GM12878 (cell line): ENCODE results near the gene VMAC. TPM values are rescaled to one million over a fixed set of nuclear protein-coding genes. Genes with fewer than 3 reads are reported as not detected.

Source experiments
- ATAC-seq: fragments of 200-7000 bp; cut with Tn5 transposase; 3 replicates; pipeline ENCODE4 v1.9.1; 2020; ENCODE audit warnings: mild to moderate bottlenecking, moderate library complexity
- BruUV-seq: library from RNA; stranded (reverse); fragments of 400-500 nt; replicated peaks from 2 replicates; lab custom pipeline; 2021; lab: Mats Ljungman, UMichigan
- CTCF ChIA-PET: fragments of 300-600 bp; sonication (Branson Sonifier 250); formaldehyde crosslinking; extraction: SDS; loops from one replicate; lab custom pipeline; 2021; ENCODE audit warnings: inconsistent platforms; lab: Yijun Ruan, JAX
- POLR2A ChIA-PET: fragments of 350-600 bp; formaldehyde crosslinking; extraction: SDS; loops from one replicate; lab custom pipeline; 2021; ENCODE audit warnings: inconsistent platforms; lab: Charles Lee
- RAD21 ChIA-PET: fragments of 300-600 bp; sonication (Branson Sonifier 250); formaldehyde crosslinking; loops from one replicate; lab custom pipeline; 2023; ENCODE audit warnings: antibody characterized with exemption; ENCODE audit not compliant: unreplicated experiment; lab: Charles Lee
- SMC1A ChIA-PET: fragments of 300-600 bp; sonication (Branson Sonifier 250); formaldehyde crosslinking; loops from one replicate; lab custom pipeline; 2023; ENCODE audit not compliant: unreplicated experiment, uncharacterized antibody; lab: Charles Lee
- DNase-seq: peaks from one replicate; pipeline ENCODE4 v3.0.0-alpha.2; 2011; ENCODE audit warnings: low read depth, low spot score
- FAIRE-seq: peaks from 3 replicates; lab custom pipeline; 2011; peaks lifted over from hg19 to GRCh38; lab: Jason Lieb, UNC
- H2AFZ ChIP-seq: 2 replicates; pipeline ENCODE4 v1.6.0; 2011; ENCODE audit warnings: low read depth, low read length, control low read depth; ENCODE audit not compliant: control insufficient read depth
- H3K27ac ChIP-seq: 2 replicates; pipeline ENCODE4 v1.5.1; 2011; ENCODE audit warnings: control low read depth; ENCODE audit not compliant: control insufficient read depth, insufficient read depth
- H3K27me3 ChIP-seq, 2 experiments: replicated peaks in 1 of 2; 2 replicates each; pipeline versions ENCODE4 v1.6.0 to v1.6.1; 2011; ENCODE audit warnings: low read length in 1 of 2; ENCODE audit not compliant: control insufficient read depth in 2 of 2, insufficient read depth in 2 of 2
- H3K36me3 ChIP-seq, 2 experiments: 2 replicates each; pipeline ENCODE4 v1.5.1; 2011; ENCODE audit warnings: low read length in 1 of 2; ENCODE audit not compliant: control insufficient read depth in 2 of 2, insufficient read depth in 2 of 2
- H3K4me1 ChIP-seq: 2 replicates; pipeline ENCODE4 v1.6.1; 2011; ENCODE audit warnings: mild to moderate bottlenecking, low read length, moderate library complexity, mixed read lengths; ENCODE audit not compliant: control insufficient read depth, insufficient read depth
- H3K4me2 ChIP-seq: 2 replicates; pipeline ENCODE4 v1.6.0; 2011; ENCODE audit warnings: control low read depth; ENCODE audit not compliant: control insufficient read depth, insufficient read depth
- H3K4me3 ChIP-seq: fragments of 200-600 bp; sonication (generic); 2 replicates; pipeline ENCODE4 v1.5.1; 2016
- H3K79me2 ChIP-seq: 2 replicates; pipeline ENCODE4 v1.6.0; 2011; ENCODE audit warnings: low read length; ENCODE audit not compliant: control insufficient read depth, insufficient read depth
- H3K9ac ChIP-seq: 2 replicates; pipeline ENCODE4 v1.8.0; 2011; ENCODE audit warnings: low read length, control low read depth, mixed read lengths; ENCODE audit not compliant: control insufficient read depth, insufficient read depth
- H3K9me3 ChIP-seq: replicated peaks from 3 replicates; pipeline ENCODE4 v1.5.1; 2011; ENCODE audit warnings: mild to moderate bottlenecking, low read length; ENCODE audit not compliant: control insufficient read depth, insufficient read depth
- H4K20me1 ChIP-seq: 2 replicates; pipeline ENCODE4 v1.6.0; 2011; ENCODE audit not compliant: control insufficient read depth, insufficient read depth
- CEBPB ChIP-seq, 2 experiments: fragments of 150-350 bp in 1 of 2; IDR thresholded peaks; 2 replicates each; pipeline ENCODE4 v1.6.1; 2012 to 2014; ENCODE audit warnings: low read depth in 2 of 2, low read length in 2 of 2, borderline replicate concordance in 1 of 2, inconsistent platforms in 1 of 2
- FOXK2 ChIP-seq: fragments of 450-650 bp; IDR thresholded peaks from 2 replicates; pipeline ENCODE4 v1.6.1; 2017; ENCODE audit warnings: mild to moderate bottlenecking, moderate library complexity
- HSF1 ChIP-seq: fragments of 150-350 bp; IDR thresholded peaks from 2 replicates; pipeline ENCODE4 v1.6.1; 2014; ENCODE audit warnings: mild to moderate bottlenecking, low read depth, low read length
- MTA2 ChIP-seq: fragments of 450-650 bp; IDR thresholded peaks from 2 replicates; pipeline ENCODE4 v1.6.1; 2016; ENCODE audit warnings: low read depth, mild to moderate bottlenecking, moderate library complexity
- SPI1 ChIP-seq: IDR thresholded peaks from 2 replicates; pipeline ENCODE4 v1.6.1; 2011; ENCODE audit warnings: low read depth, mild to moderate bottlenecking, low read length, moderate library complexity, borderline replicate concordance; ENCODE audit not compliant: insufficient read depth
- SREBF2 ChIP-seq: IDR thresholded peaks from 2 replicates; pipeline ENCODE4 v1.6.1; 2012; ENCODE audit warnings: mild to moderate bottlenecking, low read length
- SUPT20H ChIP-seq: IDR thresholded peaks from 2 replicates; pipeline ENCODE4 v1.6.1; 2011; ENCODE audit warnings: low read depth, mild to moderate bottlenecking, low read length, moderate library complexity, borderline replicate concordance; ENCODE audit not compliant: control insufficient read depth
- ZNF622 ChIP-seq: fragments of 450-650 bp; IDR thresholded peaks from 2 replicates; pipeline ENCODE4 v1.6.1; 2017; ENCODE audit warnings: mild to moderate bottlenecking, inconsistent platforms
- WGBS: methylation state at CpG from one replicate; pipeline ENCODE4 v1.1.6; 2016; ENCODE audit warnings: low lambda C conversion rate; ENCODE audit not compliant: insufficient replicate concordance, insufficient coverage; ENCODE audit errors: missing lambda C conversion rate; 5-methylcytosine and 5-hydroxymethylcytosine counted together
- in situ Hi-C: fragments of 300-500 bp; cut with MboI; formaldehyde crosslinking; loops from 9 replicates; pipeline ENCODE4 v1.14.3; 2018; ENCODE audit warnings: mixed read lengths
- intact Hi-C: fragments of 100-400 bp; cut with micrococcal nuclease; formaldehyde crosslinking; loops from one replicate; pipeline ENCODE4 v1.14.2; 2022; ENCODE audit not compliant: unreplicated experiment
- polyA plus RNA-seq, 11 experiments: library from polyadenylated mRNA; depleted of rRNA in 4 of 11; unstranded in 6 of 11; stranded (reverse) in 5 of 11; fragments of >200 nt; fragmentation: Nextera tagmentation in 4 of 11; fragmentation: Illumina TruSeq in 1 of 11; extraction: Ambion mirVana in 4 of 11; extraction: Trizol in 1 of 11; gene quantifications; 1 replicate in 1 of 11; 2 replicates in 10 of 11; pipeline versions ENCODE4 v1.2.1 to v1.2.3, GENCODE V29; 2011 to 2016; ENCODE audit warnings: inconsistent platforms in 2 of 11, missing spikeins in 2 of 11, low read depth in 1 of 11
- total RNA-seq, 4 experiments: library from RNA; depleted of rRNA in 3 of 4; stranded (reverse); fragments of >200 nt in 3 of 4; fragmentation: Illumina TruSeq in 1 of 4; extraction: Trizol in 1 of 4; gene quantifications; 2 replicates each; pipeline versions ENCODE4 v1.2.1 to v1.2.3, GENCODE V29; 2013 to 2021
- TF ChIP-seq, protein P1 (sequence below): IDR thresholded peaks from 2 replicates; pipeline ENCODE4 v1.6.1; 2012; ENCODE audit warnings: low read depth, low read length, improper control_type of control experiment

The VMAC gene
- total and polyA plus RNA-seq, 10 of the 15 experiments (the other 5 are each of a cell fraction or from before 2014, with no cell fraction given), result 0.18 to 6.8 (median 1.8) TPM

- POLR2A ChIA-PET, result no interaction called here
Observed at GRCh38 chr19:5925830-5926427, 21.3 kb downstream of the VMAC start.

More at GRCh38 chr19:5925830-5926427, 21.3 kb downstream of the VMAC start:
- no peak overlapping the region for H2AFZ ChIP-seq
- no peak overlapping the region for H3K4me2 ChIP-seq
- ATAC-seq, result no peak
- TF ChIP-seq MTA2, result no peak
- TF ChIP-seq, protein P1, sequence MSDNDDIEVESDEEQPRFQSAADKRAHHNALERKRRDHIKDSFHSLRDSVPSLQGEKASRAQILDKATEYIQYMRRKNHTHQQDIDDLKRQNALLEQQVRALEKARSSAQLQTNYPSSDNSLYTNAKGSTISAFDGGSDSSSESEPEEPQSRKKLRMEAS, result no peak
- TF ChIP-seq CEBPB (IDR thresholded peaks at IDR 0.05; ENCODE audit: borderline replicate concordance in 1 of 2, low read depth in 2 of 2, low read length in 2 of 2), result no peak
- no peak for TF ChIP-seq SPI1
- TF ChIP-seq SUPT20H, result no peak
- no peak for TF ChIP-seq FOXK2
- TF ChIP-seq SREBF2, result no peak
- no peak for TF ChIP-seq ZNF622
- TF ChIP-seq HSF1, result no peak
- TF ChIP-seq, all 136 proteins: peak for 0
- peaks cover 30 to 52% of the 10 kb centered on the region in 2 experiments for H3K36me3 ChIP-seq
- H3K9ac ChIP-seq, result no peak overlapping the region
- H3K4me1 ChIP-seq, result peaks cover 15% of the 10 kb centered on the region
- no peaks in the 10 kb centered on the region for H3K79me2 ChIP-seq
- H3K9me3 ChIP-seq, result no peaks in the 10 kb centered on the region
- H3K4me3 ChIP-seq, result no peak overlapping the region
- no peak overlapping the region for H3K27ac ChIP-seq
- no peaks in the 10 kb centered on the region for H4K20me1 ChIP-seq
- H3K27me3 ChIP-seq, result no peaks in the 10 kb centered on the region
- ChIA-PET SMC1A (interaction anchor here (0.6 kb wide), 1 partner anchor 122 kb away, joined by 4 read pairs; the partner anchor contains the start of gene NRTN), RAD21 (no interaction called here), CTCF (interaction anchor here (0.6 kb wide), 2 partner anchors 15 to 23 kb away, joined by 3 read pairs; no protein-coding TSS in a partner anchor)
- FAIRE-seq (no peak), DNase-seq (no peak)
- in situ Hi-C loops (no loop called here), intact Hi-C loops (no loop called here)
- BruUV-seq, result no TSS peak
- 96% methylated on average over 18 of the region's 18 CpGs for WGBS
